Measurements from ENCODE around the gene TMEM204. TPM values are rescaled to one million over a fixed set of nuclear protein-coding genes. Genes with fewer than 3 reads are reported as not detected.

Gene TMEM204
- total and polyA plus RNA-seq, 10 of the 15 experiments (the other 5 are each of a cell fraction or from before 2014, with no cell fraction given): 0.05 to 0.30 (median 0.18) TPM; not detected in 7

DNA sequence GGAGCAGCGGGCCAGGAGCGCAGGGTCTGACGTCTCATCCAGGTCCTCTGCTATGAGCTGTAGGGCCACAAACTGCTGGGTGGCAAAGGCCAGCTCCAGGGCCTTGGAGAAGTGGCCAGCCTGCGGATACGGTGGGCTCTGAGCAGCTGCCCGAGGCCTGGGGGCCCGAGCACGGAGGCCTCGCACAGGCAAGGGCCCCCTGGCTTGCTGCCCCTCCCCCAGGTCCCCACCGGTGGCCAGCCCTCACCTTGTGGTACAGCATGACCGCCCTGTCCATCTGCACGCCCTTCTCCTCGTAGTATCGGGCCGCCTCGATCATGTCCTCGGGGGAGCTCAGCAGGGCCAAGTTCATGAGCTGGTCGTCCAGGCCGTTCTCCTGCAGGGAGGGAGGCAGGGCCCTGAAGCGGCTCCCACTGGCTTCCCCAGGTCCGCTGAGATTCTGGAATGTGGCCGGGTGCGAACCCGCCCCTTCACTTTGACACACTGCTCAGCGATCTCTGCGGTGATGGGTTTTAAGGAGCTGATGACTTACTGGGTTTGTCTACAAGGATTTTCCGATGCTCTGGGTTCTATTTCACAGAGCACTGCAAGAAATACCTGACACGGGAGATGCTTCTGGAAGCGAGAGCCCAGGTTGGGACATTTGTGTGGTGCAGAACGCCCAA is 9.8 kb upstream of the TMEM204 start:
- RAD21 ChIA-PET (ENCODE audit: unreplicated experiment): no interaction called here
- in situ Hi-C loops (cut with MboI): no loop called here
- Histone ChIP-seq H3K79me2 (ENCODE audit: control insufficient read depth, insufficient read depth, low read length) (no peaks in the 10 kb centered on the region), H2AFZ (ENCODE audit: control insufficient read depth, low read depth, low read length) (no peak overlapping the region), H3K36me3 (ENCODE audit: control insufficient read depth in 2 of 2, insufficient read depth in 2 of 2, low read length in 1 of 2) (no peaks in the 10 kb centered on the region), H3K4me1 (ENCODE audit: control insufficient read depth, insufficient read depth, low read length) (no peaks in the 10 kb centered on the region), H3K27ac (ENCODE audit: control insufficient read depth, insufficient read depth) (no peak overlapping the region), H3K9ac (ENCODE audit: control insufficient read depth, insufficient read depth, low read length) (no peak overlapping the region), H3K9me3 (replicated peaks; ENCODE audit: control insufficient read depth, insufficient read depth, low read length) (no peaks in the 10 kb centered on the region), H4K20me1 (ENCODE audit: control insufficient read depth, insufficient read depth) (no peaks in the 10 kb centered on the region), H3K4me3 (no peak overlapping the region), H3K27me3 (replicated peaks in 1 of 2; ENCODE audit: control insufficient read depth in 2 of 2, insufficient read depth in 2 of 2, low read length in 1 of 2) (no peaks in the 10 kb centered on the region), H3K4me2 (ENCODE audit: control insufficient read depth, insufficient read depth) (no peak overlapping the region)
- 70% methylated on average over 30 of the region's 30 CpGs for WGBS (ENCODE audit: insufficient coverage, insufficient replicate concordance, low lambda C conversion rate, missing lambda C conversion rate)
- intact Hi-C loops (cut with micrococcal nuclease; ENCODE audit: unreplicated experiment): no loop called here
- no peak for TF ChIP-seq SIN3A (IDR thresholded peaks at IDR 0.05; ENCODE audit: low read depth, low read length)
- no peak for TF ChIP-seq RBBP5 (conservative IDR thresholded peaks at IDR 0.05)
- TF ChIP-seq, protein P1, sequence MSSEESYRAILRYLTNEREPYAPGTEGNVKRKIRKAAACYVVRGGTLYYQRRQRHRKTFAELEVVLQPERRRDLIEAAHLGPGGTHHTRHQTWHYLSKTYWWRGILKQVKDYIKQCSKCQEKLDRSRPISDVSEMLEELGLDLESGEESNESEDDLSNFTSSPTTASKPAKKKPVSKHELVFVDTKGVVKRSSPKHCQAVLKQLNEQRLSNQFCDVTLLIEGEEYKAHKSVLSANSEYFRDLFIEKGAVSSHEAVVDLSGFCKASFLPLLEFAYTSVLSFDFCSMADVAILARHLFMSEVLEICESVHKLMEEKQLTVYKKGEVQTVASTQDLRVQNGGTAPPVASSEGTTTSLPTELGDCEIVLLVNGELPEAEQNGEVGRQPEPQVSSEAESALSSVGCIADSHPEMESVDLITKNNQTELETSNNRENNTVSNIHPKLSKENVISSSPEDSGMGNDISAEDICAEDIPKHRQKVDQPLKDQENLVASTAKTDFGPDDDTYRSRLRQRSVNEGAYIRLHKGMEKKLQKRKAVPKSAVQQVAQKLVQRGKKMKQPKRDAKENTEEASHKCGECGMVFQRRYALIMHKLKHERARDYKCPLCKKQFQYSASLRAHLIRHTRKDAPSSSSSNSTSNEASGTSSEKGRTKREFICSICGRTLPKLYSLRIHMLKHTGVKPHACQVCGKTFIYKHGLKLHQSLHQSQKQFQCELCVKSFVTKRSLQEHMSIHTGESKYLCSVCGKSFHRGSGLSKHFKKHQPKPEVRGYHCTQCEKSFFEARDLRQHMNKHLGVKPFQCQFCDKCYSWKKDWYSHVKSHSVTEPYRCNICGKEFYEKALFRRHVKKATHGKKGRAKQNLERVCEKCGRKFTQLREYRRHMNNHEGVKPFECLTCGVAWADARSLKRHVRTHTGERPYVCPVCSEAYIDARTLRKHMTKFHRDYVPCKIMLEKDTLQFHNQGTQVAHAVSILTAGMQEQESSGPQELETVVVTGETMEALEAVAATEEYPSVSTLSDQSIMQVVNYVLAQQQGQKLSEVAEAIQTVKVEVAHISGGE (CRISPR knock-in tag; IDR thresholded peaks at IDR 0.05): no peak
- no peak for TF ChIP-seq ELK1 (IDR thresholded peaks at IDR 0.05; ENCODE audit: low read depth, low read length)
- TF ChIP-seq WRNIP1 (IDR thresholded peaks at IDR 0.05; ENCODE audit: borderline replicate concordance, low read depth, low read length): no peak
- TF ChIP-seq STAT3 (IDR thresholded peaks at IDR 0.05; ENCODE audit: low read depth, low read length): no peak
- TF ChIP-seq HDAC2 (IDR thresholded peaks at IDR 0.05): no peak
- TF ChIP-seq ETV6 (conservative IDR thresholded peaks at IDR 0.05 in 1 of 2, IDR thresholded peaks at IDR 0.05 in 1 of 2; ENCODE audit: borderline replicate concordance in 1 of 2, low read depth in 1 of 2): no peak
- TF ChIP-seq CHD1 (IDR thresholded peaks at IDR 0.05; ENCODE audit: low read depth, low read length): no peak
- TF ChIP-seq NFYA (IDR thresholded peaks at IDR 0.05; ENCODE audit: borderline replicate concordance, low read depth, low read length): no peak
- TF ChIP-seq POU2F2 (IDR thresholded peaks at IDR 0.05; ENCODE audit: borderline replicate concordance, low read depth, low read length): no peak
- no peak for TF ChIP-seq SMAD1 (IDR thresholded peaks at IDR 0.05; ENCODE audit: low read depth, partially characterized antibody)
- no peak for TF ChIP-seq MLLT1 (IDR thresholded peaks at IDR 0.05)
- no peak for TF ChIP-seq IRF4 (IDR thresholded peaks at IDR 0.05; ENCODE audit: low read depth, low read length)
- no peak for TF ChIP-seq NR2C2 (IDR thresholded peaks at IDR 0.05; ENCODE audit: borderline replicate concordance, control insufficient read depth, insufficient read length, low read depth)
- TF ChIP-seq PAX5 (IDR thresholded peaks at IDR 0.05; ENCODE audit: borderline replicate concordance, low read depth, low read length): no peak
- SMC1A ChIA-PET (ENCODE audit: uncharacterized antibody, unreplicated experiment): no interaction called here
- ATAC-seq (no peak), DNase-seq (ENCODE audit: low read depth, low spot score) (no peak), FAIRE-seq (no peak)
- CTCF ChIA-PET: no interaction called here
- no TSS peak for BruUV-seq (replicated peaks)
- POLR2A ChIA-PET: interaction anchor here (0.5 kb wide), 1 partner anchor 67 kb away, joined by 3 read pairs; no protein-coding TSS in a partner anchor
